ENCODE results near the gene DNAJC17. TPM values are rescaled to one million over a fixed set of nuclear protein-coding genes. Genes with fewer than 3 reads are reported as not detected.

Gene DNAJC17, protein sequence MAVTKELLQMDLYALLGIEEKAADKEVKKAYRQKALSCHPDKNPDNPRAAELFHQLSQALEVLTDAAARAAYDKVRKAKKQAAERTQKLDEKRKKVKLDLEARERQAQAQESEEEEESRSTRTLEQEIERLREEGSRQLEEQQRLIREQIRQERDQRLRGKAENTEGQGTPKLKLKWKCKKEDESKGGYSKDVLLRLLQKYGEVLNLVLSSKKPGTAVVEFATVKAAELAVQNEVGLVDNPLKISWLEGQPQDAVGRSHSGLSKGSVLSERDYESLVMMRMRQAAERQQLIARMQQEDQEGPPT
- polyA plus RNA-seq (ENCODE audit: insufficient read length in 4 of 4), result 10 to 100 TPM; 34.2 to 40.4 (median 35.9) TPM

DNA sequence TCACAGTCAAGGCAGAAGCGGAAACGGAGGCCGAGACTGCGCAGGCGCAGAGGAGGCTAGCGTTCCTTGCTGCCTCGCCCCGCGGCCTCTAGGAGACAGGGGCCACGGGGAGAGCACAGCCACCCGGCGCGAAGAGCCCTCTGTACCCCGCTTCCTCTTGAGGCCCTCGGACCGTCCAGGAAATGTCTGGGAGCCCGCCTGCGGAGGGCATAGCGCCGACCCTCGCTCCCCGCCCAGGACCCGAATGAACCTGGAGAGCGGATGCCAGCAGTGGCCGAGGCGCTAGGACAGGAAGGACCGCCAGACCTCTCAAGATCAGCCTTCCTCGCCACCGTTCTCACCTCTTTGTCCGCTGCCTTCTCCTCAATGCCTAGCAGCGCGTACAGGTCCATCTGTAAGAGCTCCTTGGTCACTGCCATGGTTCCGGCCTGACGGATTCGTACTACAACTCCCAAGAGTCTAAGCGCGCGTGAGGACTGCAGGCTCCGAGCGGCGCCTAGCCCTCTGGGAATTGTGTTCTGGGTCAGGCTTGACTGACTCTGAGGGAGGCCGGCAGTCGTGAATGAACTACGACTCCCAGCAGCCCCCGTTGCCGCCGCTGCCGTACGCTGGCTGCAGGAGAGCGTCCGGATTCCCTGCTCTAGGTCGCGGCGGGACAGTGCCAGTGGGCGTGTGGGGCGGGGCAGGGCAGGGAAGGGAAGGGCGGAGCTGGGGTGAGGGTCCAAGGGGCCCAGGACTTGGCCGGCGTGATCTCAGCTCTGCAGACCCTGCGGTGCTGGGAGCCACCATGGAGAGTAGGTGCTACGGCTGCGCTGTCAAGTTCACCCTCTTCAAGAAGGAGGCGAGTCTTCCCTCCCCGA, at the start of gene DNAJC17, which contains the start of gene ZFYVE19:
DNAJC17 (minus strand) TSS at position 446 of the 860 bp plus-strand sequence; CDS start at position 419, 27 bp downstream.
ZFYVE19 (plus strand) TSS at position 62 of the 860 bp plus-strand sequence; CDS start at position 563, 501 bp downstream.
- peak; percentile 92 to 97 (median 94) for DNase-seq (ENCODE audit: low read depth in 4 of 4, low spot score in 3 of 4)

DNA sequence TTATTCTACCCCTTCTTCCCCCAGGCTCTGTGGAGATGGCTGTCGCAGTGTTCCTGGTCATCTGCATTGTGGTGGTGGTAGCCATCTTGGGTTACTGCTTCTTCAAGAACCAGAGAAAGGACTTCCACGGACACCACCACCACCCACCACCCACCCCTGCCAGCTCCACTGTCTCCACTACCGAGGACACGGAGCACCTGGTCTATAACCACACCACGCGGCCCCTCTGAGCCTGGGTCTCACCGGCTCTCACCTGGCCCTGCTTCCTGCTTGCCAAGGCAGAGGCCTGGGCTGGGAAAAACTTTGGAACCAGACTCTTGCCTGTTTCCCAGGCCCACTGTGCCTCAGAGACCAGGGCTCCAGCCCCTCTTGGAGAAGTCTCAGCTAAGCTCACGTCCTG, 49.5 kb upstream of the DNAJC17 start:
- DNase-seq (ENCODE audit: low read depth in 4 of 4, low spot score in 3 of 4), result no peak

DNA sequence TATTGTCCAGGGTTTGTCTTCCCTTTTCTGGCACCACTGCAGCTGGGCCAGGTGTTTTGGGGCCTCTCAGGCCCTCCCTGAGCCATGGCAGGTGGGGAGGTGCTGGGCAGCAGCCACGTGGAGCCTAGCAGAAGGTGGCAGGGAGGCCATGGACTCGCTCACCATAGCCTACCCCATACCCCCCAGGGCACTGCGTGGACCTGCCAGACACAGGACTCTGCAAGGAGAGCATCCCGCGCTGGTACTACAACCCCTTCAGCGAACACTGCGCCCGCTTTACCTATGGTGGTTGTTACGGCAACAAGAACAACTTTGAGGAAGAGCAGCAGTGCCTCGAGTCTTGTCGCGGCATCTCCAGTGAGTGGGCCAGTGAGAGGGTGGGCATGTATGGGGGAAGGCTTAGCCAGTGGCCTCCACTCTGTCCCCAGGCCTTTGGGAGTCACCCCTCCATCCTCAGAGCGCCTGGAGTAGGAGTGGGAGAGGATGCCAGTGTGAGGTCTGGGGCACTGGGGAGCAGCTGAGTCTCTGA, 48.5 kb upstream of the DNAJC17 start:
- no peak for DNase-seq (ENCODE audit: low read depth in 4 of 4, low spot score in 3 of 4)

DNA sequence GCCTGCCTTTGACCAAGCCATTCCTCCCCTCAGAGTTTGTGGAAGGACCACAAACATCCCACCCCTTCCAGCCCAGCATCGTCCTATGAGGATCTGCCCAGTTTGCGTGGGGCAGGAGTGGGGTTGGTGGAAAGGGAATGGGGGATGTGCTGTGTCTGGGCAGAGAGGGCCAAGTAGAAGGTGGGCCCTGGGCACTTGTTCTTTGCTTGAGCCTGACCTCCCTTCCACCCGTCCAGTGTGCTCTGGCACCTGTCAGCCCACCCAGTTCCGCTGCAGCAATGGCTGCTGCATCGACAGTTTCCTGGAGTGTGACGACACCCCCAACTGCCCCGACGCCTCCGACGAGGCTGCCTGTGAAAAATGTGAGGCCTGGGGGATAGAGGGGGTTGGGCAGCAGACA, 46.9 kb upstream of the DNAJC17 start:
- no peak for DNase-seq (ENCODE audit: low read depth in 4 of 4, low spot score in 3 of 4)

DNA sequence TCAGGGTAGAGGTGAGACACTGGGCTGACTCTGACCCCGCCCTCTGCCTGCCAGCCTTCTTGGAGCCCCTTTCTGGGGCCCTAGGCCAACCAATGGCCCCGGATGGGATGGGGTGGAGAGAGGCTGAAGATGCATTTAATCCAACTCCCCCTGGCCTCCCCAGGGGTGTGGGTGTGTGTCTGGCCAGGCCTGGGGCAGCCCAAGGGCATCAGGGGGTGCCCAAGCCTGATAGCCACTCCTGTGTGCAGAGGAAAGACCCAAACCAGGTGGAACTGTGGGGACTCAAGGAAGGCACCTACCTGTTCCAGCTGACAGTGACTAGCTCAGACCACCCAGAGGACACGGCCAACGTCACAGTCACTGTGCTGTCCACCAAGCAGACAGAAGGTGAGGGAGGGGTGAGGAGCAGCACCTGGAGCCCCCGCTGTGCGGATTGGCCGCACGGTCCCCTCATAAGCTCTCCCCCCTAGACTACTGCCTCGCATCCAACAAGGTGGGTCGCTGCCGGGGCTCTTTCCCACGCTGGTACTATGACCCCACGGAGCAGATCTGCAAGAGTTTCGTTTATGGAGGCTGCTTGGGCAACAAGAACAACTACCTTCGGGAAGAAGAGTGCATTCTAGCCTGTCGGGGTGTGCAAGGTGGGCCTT, 46.1 kb upstream of the DNAJC17 start:
- DNase-seq (ENCODE audit: low read depth in 4 of 4, low spot score in 3 of 4), result no peak

DNA sequence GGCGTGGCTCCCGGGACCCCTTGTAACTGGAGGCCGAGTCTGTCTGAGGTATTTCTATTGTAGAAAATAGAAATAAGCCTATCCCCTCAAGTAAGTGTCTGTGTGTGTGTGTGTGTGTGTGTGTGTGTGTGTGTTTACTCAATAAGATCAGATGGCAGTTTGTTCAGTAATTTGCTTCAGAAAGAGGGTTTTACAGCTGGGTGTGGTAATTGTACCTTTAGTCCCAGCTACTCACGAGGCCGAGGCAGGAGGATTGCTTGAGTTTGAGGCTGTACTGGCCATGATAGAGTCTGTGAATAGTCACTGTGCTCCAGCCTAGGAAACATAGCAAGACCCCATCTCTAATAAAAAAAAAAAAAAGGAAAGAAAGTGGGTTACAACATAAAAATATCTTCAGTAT, 45.3 kb upstream of the DNAJC17 start:
- no peak for DNase-seq (ENCODE audit: low read depth in 4 of 4, low spot score in 3 of 4)

DNA sequence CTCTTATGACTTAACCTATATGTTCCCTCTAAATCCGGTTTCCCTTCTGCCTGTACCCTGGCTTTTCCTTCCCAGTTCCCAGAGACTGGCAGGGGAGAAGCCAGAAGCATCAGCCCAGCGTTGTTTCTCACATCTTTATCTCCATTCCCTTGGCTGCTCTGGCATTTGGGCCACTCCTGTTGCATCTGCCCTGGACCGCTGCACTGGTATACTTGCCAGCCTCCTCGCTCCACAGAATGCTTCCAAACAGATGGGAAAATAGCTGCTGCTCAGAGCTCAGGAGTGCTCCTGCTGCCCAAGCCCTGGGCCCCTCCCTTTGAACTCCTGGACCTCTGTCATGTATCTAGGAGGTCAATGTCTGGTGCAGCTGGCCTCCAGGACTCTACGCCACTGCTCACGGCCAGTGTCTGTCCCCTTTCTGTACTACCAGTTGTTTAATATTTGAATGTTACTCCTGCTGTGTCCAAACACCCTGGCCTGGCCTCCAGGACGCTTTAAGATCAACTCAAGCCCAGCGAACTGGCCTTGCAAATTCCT, 43.4 kb upstream of the DNAJC17 start:
- no peak for DNase-seq (ENCODE audit: low read depth in 4 of 4, low spot score in 3 of 4)

DNA sequence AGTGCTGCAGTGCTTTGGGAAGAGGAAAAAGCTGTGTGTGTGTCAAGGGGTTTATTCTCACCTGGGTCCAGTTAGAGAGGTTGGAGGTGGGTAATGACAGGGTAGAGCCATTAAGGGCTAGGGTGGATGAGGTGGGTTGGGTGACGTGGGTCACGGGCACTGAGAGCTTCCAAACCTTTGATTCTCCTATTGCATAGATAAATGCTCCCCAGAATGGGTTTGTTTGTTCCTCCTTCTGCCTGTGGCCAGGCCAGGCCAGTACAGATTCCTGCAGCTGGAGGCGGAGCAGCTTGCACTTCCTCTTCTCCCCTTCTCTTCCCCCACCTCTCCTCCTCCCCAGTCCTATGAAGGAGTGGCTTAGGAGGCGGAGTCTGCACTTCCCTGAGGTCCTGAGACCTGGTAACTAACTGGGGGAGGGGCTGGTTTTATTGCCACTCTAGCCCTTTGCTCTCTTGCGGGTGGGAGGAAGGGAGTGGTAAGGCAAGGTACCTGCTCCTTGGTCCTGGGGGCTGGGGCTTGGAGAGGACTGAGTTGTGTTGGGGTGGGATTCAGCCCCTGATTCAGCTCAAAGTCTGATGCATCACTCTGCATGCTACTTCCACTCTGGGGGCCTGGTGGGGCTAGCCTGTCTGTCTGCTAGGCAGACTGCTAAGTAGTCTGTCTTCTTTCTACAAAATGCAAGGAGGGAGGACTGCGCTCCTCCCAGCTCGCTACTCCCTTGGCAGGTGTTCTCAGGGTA, 40.1 kb upstream of the DNAJC17 start:
- DNase-seq (ENCODE audit: low read depth in 4 of 4, low spot score in 3 of 4), result peak in 2 of 4 donors; percentile 77 to 78

DNA sequence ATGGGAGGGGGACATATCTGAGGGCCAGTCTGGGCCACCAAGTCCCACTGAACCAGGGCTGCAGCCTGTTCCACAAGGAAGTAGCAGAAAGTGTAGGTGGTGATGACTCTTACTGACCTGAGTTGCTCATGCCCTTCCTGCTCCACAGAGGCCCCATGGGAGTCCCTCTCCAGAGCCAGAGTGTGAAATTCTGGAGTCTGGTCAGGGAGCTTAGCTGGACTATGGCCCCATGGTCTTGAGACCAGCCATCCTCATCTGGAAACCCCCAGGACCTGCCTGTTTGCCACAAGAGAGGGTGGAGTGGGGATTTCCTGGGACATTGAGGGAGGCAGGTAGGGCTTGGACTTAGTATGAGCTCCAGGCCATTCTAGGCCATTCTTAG, 39.6 kb upstream of the DNAJC17 start:
- no peak for DNase-seq (ENCODE audit: low read depth in 4 of 4, low spot score in 3 of 4)

DNA sequence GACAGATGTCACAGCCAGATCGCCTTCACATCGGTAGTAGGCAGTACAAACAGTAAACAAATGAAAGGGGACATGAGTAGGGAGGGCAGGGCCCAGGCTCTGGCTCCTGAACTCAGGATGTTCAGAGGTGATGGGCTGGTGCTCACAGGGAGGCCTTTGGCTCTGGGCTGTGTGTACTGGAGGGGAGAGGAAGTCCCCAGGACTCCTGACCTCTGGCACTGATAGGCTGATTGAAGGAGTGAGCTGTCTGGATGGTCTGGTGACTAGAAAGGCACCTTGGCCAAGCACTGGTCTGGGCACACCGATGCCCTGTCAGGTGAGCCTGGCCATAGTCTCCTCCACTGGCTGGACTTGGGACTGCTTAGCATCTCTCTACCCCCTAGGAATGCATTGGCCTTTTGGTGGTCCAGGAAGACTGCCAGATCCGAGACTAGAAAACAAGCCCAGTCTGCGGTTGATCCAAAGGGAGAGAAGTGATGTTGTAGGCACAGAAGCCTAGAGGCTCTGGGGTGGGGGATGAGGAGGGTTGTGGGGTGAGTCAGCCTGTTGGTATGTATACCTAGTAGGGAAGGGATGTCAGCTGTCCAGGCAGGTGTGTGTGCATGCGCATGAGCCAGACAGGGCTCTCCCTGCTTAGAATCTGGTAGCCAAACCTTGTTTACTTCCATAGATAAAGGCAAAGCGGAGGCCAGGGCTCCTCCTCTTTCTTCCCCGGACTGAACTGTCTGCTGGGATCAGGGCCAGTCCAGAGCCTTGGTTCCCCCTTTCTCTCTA, 38.4 kb upstream of the DNAJC17 start:
- no peak for DNase-seq (ENCODE audit: low read depth in 4 of 4, low spot score in 3 of 4)

DNA sequence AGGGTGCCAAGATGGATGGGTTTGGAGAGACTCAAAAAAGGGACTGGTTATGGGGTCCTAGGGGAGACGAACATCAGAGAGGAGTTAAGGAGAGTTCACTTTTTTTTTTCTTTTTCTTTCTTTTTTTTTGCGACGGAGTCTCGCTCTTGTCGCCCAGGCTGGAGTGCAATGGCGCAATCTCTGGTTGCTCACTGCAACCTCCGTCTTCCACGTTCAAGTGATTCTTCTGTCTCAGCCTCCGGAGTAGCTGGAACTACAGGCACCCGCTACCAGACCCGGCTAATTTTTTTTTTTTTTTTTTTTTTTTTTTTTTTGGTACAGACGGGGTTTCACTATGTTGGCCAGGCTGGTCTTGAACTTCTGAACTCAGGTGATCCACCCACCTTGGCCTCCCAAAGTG, 37.8 kb upstream of the DNAJC17 start:
- no peak for DNase-seq (ENCODE audit: low read depth in 4 of 4, low spot score in 3 of 4)

DNA sequence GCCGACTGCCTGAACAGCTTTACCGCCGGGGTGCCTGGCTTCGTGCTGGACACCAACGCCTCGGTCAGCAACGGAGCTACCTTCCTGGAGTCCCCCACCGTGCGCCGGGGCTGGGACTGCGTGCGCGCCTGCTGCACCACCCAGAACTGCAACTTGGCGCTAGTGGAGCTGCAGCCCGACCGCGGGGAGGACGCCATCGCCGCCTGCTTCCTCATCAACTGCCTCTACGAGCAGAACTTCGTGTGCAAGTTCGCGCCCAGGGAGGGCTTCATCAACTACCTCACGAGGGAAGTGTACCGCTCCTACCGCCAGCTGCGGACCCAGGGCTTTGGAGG, 37.4 kb upstream of the DNAJC17 start:
- no peak for DNase-seq (ENCODE audit: low read depth in 4 of 4, low spot score in 3 of 4)

DNA sequence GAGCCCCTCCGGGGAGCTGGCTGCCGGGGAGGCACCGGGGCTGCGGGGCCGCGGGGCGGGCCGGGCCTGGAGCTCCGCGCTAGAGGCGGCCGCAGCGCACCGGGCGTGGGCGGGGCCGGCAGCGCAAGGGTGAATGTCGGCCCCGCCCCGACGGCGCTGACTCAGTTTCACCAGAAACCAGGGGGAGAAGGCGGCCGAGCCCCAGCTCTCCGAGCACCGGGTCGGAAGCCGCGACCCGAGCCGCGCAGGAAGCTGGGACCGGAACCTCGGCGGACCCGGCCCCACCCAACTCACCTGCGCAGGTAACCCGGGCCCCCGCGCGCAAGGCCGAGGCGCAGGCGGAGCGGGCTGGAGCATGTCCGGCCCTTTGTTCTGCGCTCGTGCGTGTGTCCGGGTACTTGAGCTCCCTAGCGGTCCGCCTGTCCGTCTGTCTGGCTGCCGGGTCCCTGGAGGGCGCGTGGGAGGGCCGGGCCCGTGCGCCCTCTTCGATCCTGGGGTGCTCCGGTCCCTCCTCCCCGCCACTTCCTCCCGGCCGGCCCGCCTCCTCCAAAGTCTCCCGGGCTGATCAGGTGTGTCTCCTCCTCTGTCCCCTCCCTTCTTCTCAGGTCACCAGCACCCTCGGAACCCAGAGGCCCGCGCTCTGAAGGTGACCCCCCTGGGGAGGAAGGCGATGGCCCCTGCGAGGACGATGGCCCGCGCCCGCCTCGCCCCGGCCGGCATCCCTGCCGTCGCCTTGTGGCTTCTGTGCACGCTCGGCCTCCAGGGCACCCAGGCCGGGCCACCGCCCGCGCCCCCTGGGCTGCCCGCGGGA, 36.8 kb upstream of the DNAJC17 start, which contains the start of gene SPINT1:
SPINT1 (plus strand) TSS at position 164 of the 811 bp plus-strand sequence; CDS start at position 671, 507 bp downstream.
- DNase-seq (ENCODE audit: low read depth in 4 of 4, low spot score in 3 of 4), result no peak

DNA sequence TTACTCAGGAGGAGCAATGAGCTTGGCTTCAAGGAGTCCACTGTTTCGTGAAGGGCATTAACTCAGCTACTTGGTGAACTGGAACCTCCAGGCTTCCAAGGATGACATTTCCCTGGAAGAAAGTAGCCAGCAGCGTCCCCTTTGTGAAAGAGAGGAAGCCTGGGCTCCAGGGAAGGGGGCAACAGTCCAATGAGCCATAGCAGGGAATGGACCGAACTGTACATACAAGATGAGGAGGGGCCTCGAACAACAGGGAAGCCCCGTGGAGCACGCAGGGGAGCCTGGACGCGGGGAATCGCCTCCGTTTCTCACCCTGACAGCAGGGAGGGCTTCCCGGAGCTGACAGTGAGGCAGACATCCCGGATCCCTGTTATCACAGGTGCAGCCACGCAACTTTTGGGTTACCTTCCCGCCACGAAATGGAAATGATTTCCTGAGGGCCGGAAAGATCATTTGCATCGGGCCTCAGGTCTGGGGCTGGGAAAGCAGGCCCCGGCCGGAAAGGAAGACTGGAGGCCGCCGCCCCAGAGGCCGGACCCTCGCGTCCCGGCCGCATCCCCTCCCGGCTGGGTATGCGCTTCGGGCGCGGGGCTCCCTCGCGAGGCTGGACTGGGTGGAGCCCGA, 36.1 kb upstream of the DNAJC17 start:
- DNase-seq (ENCODE audit: low read depth in 4 of 4, low spot score in 3 of 4), result no peak

DNA sequence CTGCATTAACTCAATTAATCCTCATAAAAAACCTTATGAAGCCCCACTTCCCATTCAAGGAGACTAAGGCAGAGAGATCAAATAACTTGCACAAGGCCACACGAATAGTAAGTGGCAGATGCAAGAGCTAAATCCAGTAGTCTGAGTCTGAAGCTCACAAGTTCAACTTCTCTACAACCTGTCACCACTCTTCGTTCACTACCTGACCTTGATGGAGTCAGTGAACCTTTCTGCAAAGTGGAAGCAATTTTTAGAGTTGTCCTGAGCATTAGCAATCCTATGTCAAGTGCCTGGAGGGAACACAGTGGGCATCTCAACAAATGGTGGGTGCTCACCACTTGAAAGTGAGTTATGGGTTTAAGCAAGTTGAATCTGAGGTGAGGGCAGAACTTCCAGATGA, 34.5 kb upstream of the DNAJC17 start:
- no peak for DNase-seq (ENCODE audit: low read depth in 4 of 4, low spot score in 3 of 4)

DNA sequence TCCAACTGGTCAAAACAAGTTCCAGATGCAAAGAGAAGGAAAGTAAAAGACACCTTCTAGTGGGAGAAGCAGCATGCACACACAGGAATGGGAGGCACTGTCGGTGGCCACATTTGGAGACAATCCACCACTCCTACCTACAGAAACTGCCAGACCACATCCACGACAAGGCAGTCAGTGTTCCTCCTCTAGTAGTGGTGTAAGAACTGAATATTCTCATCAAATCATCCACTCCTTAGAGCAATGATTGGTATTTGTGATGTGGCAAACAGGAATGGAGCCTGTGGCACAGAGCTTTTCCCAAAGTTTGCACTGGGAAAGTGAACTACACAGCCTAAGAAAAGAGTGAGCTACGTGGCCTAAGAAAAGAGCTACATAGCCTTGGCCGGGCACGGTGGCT, 31.5 kb upstream of the DNAJC17 start:
- DNase-seq (ENCODE audit: low read depth in 4 of 4, low spot score in 3 of 4), result no peak

DNA sequence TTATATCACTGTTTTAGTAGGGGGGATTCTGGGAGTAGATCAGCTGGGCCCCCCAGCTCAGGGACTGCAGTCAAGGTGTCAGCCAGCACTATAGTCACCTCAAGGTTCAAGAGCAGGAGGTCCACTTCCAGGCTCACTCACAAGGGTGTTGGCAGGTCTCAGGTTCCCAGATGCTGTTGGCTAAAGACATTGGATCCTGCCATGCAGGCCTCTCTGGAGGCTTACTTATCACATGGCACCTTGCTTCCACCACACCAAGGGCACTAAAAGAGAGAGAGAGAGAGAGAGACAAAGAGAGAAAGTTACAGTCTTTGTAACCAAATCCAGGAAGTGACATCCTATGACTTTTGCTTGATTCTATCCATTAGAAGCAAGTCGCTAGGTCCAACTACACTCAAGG, 28.7 kb upstream of the DNAJC17 start:
- DNase-seq (ENCODE audit: low read depth in 4 of 4, low spot score in 3 of 4), result no peak

DNA sequence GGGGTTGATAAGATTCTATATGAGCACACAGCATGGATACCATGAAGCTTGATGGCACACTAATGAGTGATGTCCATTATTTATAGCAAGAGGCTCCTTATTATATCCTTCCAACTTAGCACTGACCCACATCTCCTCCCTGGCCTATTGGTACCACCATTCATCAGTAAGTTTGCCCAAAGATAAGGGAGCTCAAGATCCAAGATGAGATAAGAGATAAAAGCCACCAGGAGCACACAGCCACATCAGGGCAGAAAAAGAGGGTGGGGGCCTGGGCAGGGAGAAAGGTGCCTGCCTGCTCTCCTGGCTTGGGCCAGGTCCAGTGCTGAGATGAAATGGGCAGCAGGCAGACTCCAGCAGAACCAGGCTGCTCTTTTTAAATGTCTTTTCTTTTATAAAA, 25.6 kb upstream of the DNAJC17 start:
- DNase-seq (ENCODE audit: low read depth in 4 of 4, low spot score in 3 of 4), result no peak

Data from right renal pelvis (tissue), 4 donors.